HepG2 (cell line): ENCODE data around the gene OGFR. TPM values are rescaled to one million over a fixed set of nuclear protein-coding genes. Genes with fewer than 3 reads are reported as not detected.

ENCODE experiments used
- CBX2 ChIP-seq, 2 experiments: fragments of 200-600 bp in 1 of 2; sonication (generic); formaldehyde crosslinking in 1 of 2; IDR thresholded peaks; 2 replicates each; pipeline versions ENCODE4 v1.7.0 to v1.8.1; 2018 to 2022; ENCODE audit warnings: low read depth in 2 of 2, low read length in 1 of 2, mild to moderate bottlenecking in 1 of 2, missing genetic modification reagents in 1 of 2
- DNMT3B ChIP-seq: conservative IDR thresholded peaks from 2 replicates; pipeline ENCODE4 v1.6.1; 2016; ENCODE audit warnings: missing biosample characterization, control low read depth
- DPF2 ChIP-seq: sonication (generic); formaldehyde crosslinking; IDR thresholded peaks from 2 replicates; pipeline ENCODE4 v1.4.0; 2020; ENCODE audit warnings: mild to moderate bottlenecking, low read depth, missing genetic modification reagents, borderline replicate concordance
- ELF1 ChIP-seq: sonication (generic); formaldehyde crosslinking; IDR thresholded peaks from 2 replicates; pipeline ENCODE4 v1.4.0; 2020; ENCODE audit warnings: missing genetic modification reagents
- GTF2F1 ChIP-seq: fragments of 150-350 bp; IDR thresholded peaks from 2 replicates; pipeline ENCODE4 v1.6.1; 2014; ENCODE audit warnings: low read length
- HIVEP1 ChIP-seq: sonication (generic); formaldehyde crosslinking; IDR thresholded peaks from 2 replicates; pipeline ENCODE4 v1.4.0; 2020; ENCODE audit warnings: mild to moderate bottlenecking, missing genetic modification reagents
- HMGA1 ChIP-seq: sonication (generic); formaldehyde crosslinking; conservative IDR thresholded peaks from 2 replicates; pipeline ENCODE4 v1.4.0; 2020; ENCODE audit warnings: missing genetic modification reagents
- IRF2 ChIP-seq: IDR thresholded peaks from 2 replicates; pipeline ENCODE4 v1.6.1; 2018; ENCODE audit warnings: missing genetic modification reagents, missing compliant biosample characterization
- MTF2 ChIP-seq: sonication (generic); formaldehyde crosslinking; IDR thresholded peaks from 2 replicates; pipeline ENCODE4 v1.5.0; 2020; ENCODE audit warnings: missing genetic modification reagents, borderline replicate concordance
- NCOR1 ChIP-seq: fragments of 200-600 bp; sonication (generic); IDR thresholded peaks from 2 replicates; pipeline ENCODE4 v1.7.0; 2017; ENCODE audit warnings: antibody characterized with exemption, low read length, borderline replicate concordance
- NFATC3 ChIP-seq: sonication (generic); formaldehyde crosslinking; IDR thresholded peaks from 2 replicates; pipeline ENCODE4 v1.5.1; 2020; ENCODE audit warnings: mild to moderate bottlenecking, missing genetic modification reagents
- PAX8 ChIP-seq: sonication (generic); formaldehyde crosslinking; IDR thresholded peaks from 2 replicates; pipeline ENCODE4 v1.8.0; 2022; ENCODE audit warnings: mild to moderate bottlenecking, missing genetic modification reagents, borderline replicate concordance
- PRPF4 ChIP-seq: fragments of 200-400 bp; formaldehyde crosslinking; IDR thresholded peaks from 2 replicates; pipeline ENCODE4 v1.6.1; 2016; ENCODE audit warnings: low read length, low read depth; ENCODE audit not compliant: poor library complexity, severe bottlenecking
- TBX3 ChIP-seq: fragments of 450-650 bp; IDR thresholded peaks from 2 replicates; pipeline ENCODE4 v1.6.1; 2017; ENCODE audit warnings: antibody characterized with exemption, mild to moderate bottlenecking, inconsistent platforms, borderline replicate concordance
- ZNF260 ChIP-seq: sonication (generic); formaldehyde crosslinking; IDR thresholded peaks from 2 replicates; pipeline ENCODE4 v1.4.0; 2020; ENCODE audit warnings: missing genetic modification reagents, low read depth, mild to moderate bottlenecking, borderline replicate concordance
- ZNF496 ChIP-seq: sonication (generic); formaldehyde crosslinking; IDR thresholded peaks from 2 replicates; pipeline ENCODE4 v1.8.1; 2023; ENCODE audit warnings: mild to moderate bottlenecking, moderate library complexity, missing genetic modification reagents; ENCODE audit not compliant: insufficient replicate concordance
- ZNF569 ChIP-seq: sonication (generic); formaldehyde crosslinking; IDR thresholded peaks from 2 replicates; pipeline ENCODE4 v1.5.0; 2020; ENCODE audit warnings: mild to moderate bottlenecking, missing genetic modification reagents, moderate library complexity, borderline replicate concordance
- ZNF776 ChIP-seq: sonication (generic); formaldehyde crosslinking; IDR thresholded peaks from 2 replicates; pipeline ENCODE4 v1.4.0; 2020; ENCODE audit warnings: mild to moderate bottlenecking, missing genetic modification reagents
- ZNF841 ChIP-seq: sonication (generic); formaldehyde crosslinking; IDR thresholded peaks from 2 replicates; pipeline ENCODE4 v1.8.1; 2023; ENCODE audit warnings: missing genetic modification reagents, borderline replicate concordance
- polyA plus RNA-seq, 8 experiments: library from polyadenylated mRNA; depleted of rRNA in 3 of 8; stranded (reverse) in 7 of 8; unstranded in 1 of 8; fragments of >200 nt; fragmentation: Illumina TruSeq in 4 of 8; extraction: Trizol in 4 of 8; gene quantifications; 2 replicates each; pipeline versions ENCODE4 v1.2.1 to v1.2.3, GENCODE V29; 2011 to 2016; ENCODE audit warnings: low read depth in 4 of 8, missing spikeins in 1 of 8, mixed read lengths in 1 of 8; ENCODE audit not compliant: insufficient read depth in 1 of 8
- total RNA-seq, 5 experiments: library from RNA; depleted of rRNA; stranded (reverse); fragments of >200 nt; fragmentation: Illumina TruSeq; extraction: Trizol; gene quantifications; 2 replicates each; pipeline ENCODE4 v1.2.3, GENCODE V29; 2016; ENCODE audit warnings: low read depth in 1 of 5
- TF ChIP-seq, protein P1 (sequence below): sonication (generic); formaldehyde crosslinking; IDR thresholded peaks from 2 replicates; pipeline ENCODE4 v1.4.0; 2020; ENCODE audit warnings: missing genetic modification reagents, mild to moderate bottlenecking, borderline replicate concordance
- TF ChIP-seq, protein P2 (sequence below): sonication (generic); formaldehyde crosslinking; IDR thresholded peaks from 2 replicates; pipeline ENCODE4; 2020; ENCODE audit warnings: missing genetic modification reagents, mild to moderate bottlenecking, borderline replicate concordance
- TF ChIP-seq, protein P3 (sequence below): sonication (generic); formaldehyde crosslinking; IDR thresholded peaks from 2 replicates; pipeline ENCODE4 v1.4.0; 2020; ENCODE audit warnings: missing genetic modification reagents

The OGFR gene
- total and polyA plus RNA-seq, 2 of the 13 experiments (the other 11 are each of a cell fraction or from before 2014, with no cell fraction given): 47.7 to 81.8 TPM

DNA sequence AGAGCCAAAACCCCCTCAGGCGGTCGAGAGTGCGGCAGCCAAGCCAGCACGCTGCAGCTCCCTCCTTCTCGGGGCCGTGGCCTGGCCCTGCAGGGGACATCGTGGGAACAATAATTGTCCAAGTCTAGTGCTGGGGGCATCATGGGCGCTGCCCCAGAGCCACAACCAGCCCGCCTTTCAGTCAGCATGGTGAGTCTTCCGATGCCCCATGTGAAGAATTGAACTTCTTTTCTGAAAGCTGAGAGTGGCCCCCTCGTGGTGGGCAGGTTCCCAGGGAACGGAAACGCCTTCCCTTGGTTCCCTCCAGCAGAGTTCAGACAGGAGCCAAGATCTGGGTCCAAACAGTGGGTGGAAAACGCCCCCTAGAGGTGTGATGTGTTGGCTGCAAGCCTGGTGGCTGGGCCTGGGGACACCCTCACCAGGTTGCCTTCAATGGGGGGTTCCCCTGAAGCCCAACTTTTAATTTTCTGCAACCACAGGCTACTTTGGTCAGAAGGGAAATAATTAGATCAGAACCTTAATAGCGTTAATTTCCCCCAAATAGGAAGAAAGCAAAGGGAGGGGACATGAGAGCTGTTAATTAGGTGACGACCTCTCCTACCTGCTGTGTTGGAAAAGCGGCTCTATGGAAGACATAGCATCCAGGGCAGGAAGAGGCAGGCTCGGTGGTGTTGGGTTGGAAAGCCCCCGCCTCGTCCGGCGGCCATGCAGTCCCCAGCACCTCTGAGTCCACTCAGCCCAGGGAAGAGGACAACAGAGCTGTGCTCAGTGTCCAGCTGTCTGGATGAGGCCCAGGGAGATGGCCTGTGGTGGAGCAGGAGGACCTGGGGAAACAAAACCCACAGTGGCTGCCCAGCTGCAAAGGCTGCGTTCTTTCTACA, 13.1 kb upstream of the OGFR start (continued):
- TF ChIP-seq, protein P1, sequence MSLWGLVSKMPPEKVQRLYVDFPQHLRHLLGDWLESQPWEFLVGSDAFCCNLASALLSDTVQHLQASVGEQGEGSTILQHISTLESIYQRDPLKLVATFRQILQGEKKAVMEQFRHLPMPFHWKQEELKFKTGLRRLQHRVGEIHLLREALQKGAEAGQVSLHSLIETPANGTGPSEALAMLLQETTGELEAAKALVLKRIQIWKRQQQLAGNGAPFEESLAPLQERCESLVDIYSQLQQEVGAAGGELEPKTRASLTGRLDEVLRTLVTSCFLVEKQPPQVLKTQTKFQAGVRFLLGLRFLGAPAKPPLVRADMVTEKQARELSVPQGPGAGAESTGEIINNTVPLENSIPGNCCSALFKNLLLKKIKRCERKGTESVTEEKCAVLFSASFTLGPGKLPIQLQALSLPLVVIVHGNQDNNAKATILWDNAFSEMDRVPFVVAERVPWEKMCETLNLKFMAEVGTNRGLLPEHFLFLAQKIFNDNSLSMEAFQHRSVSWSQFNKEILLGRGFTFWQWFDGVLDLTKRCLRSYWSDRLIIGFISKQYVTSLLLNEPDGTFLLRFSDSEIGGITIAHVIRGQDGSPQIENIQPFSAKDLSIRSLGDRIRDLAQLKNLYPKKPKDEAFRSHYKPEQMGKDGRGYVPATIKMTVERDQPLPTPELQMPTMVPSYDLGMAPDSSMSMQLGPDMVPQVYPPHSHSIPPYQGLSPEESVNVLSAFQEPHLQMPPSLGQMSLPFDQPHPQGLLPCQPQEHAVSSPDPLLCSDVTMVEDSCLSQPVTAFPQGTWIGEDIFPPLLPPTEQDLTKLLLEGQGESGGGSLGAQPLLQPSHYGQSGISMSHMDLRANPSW (CRISPR knock-in tag): no peak
- TF ChIP-seq DNMT3B (CRISPR knock-in tag): no peak
- no peak for TF ChIP-seq ZNF776 (CRISPR knock-in tag)
- peak; percentile 80 for TF ChIP-seq ELF1 (CRISPR knock-in tag)
- TF ChIP-seq HMGA1 (CRISPR knock-in tag): no peak
- no peak for TF ChIP-seq ZNF260 (CRISPR knock-in tag)
- TF ChIP-seq PAX8 (CRISPR knock-in tag): no peak
- TF ChIP-seq HIVEP1: 0 out of 2 replicates have a peak, but pooled peaks have one; percentile 38
- TF ChIP-seq MTF2 (CRISPR knock-in tag): no peak
- no peak for TF ChIP-seq ZNF496 (CRISPR knock-in tag)
- TF ChIP-seq DPF2: no peak
- TF ChIP-seq NFATC3 (CRISPR knock-in tag): peak; percentile 93; the same call in 1 of the 2 replicates
- TF ChIP-seq PRPF4: no peak
- TF ChIP-seq ZNF569 (CRISPR knock-in tag): no peak
- TF ChIP-seq GTF2F1: no peak
- no peak for TF ChIP-seq TBX3
- TF ChIP-seq CBX2 (IDR thresholded peaks at IDR 0.05; ENCODE audit: low read depth, low read length): no peak
- no peak; the same call in 1 of the 2 replicates for TF ChIP-seq CBX2 (CRISPR knock-in tag; IDR thresholded peaks at IDR 0.05; ENCODE audit: low read depth)
- no peak for TF ChIP-seq NCOR1
- TF ChIP-seq ZNF841 (CRISPR knock-in tag): no peak
- TF ChIP-seq, protein P2, sequence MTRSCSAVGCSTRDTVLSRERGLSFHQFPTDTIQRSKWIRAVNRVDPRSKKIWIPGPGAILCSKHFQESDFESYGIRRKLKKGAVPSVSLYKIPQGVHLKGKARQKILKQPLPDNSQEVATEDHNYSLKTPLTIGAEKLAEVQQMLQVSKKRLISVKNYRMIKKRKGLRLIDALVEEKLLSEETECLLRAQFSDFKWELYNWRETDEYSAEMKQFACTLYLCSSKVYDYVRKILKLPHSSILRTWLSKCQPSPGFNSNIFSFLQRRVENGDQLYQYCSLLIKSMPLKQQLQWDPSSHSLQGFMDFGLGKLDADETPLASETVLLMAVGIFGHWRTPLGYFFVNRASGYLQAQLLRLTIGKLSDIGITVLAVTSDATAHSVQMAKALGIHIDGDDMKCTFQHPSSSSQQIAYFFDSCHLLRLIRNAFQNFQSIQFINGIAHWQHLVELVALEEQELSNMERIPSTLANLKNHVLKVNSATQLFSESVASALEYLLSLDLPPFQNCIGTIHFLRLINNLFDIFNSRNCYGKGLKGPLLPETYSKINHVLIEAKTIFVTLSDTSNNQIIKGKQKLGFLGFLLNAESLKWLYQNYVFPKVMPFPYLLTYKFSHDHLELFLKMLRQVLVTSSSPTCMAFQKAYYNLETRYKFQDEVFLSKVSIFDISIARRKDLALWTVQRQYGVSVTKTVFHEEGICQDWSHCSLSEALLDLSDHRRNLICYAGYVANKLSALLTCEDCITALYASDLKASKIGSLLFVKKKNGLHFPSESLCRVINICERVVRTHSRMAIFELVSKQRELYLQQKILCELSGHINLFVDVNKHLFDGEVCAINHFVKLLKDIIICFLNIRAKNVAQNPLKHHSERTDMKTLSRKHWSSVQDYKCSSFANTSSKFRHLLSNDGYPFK (CRISPR knock-in tag): peak; percentile 66; the same call in 1 of the 2 replicates
- peak; percentile 89 for TF ChIP-seq IRF2 (CRISPR knock-in tag)
- TF ChIP-seq, protein P3, sequence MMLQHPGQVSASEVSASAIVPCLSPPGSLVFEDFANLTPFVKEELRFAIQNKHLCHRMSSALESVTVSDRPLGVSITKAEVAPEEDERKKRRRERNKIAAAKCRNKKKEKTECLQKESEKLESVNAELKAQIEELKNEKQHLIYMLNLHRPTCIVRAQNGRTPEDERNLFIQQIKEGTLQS (CRISPR knock-in tag): no peak
